Measurements from ENCODE around the gene ZNF569.
"Not testable (repeated sequence)": the region's sequence is repeated elsewhere in the genome, so short reads cannot be mapped to it uniquely, and the experiment has no call there.

Gene ZNF569

DNA sequence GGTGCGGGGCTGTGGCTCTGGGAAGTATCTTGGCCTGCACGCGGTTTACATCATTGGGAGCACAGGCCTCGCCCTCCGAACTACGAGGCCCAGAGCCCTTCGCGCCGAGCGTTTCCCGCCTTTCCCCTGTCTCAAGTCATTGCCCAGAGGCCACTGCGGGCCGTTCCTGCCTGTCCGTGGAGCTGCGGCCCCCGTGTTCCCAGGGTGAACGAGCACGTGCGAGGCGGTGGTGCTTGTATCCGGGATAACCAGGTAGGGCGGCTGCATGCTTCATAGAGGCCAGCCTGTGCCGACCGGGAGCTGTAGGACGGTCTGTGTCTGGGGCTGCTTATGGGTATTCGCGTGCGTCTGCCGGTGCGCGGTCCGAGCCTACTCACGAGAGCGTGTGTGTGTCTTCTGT lies 63.8 kb downstream of the ZNF569 start:
- DNase-seq: no peak

- no peak for DNase-seq
Measured at GRCh38 chr19:37401078-37401477, 66.2 kb downstream of the ZNF569 start.

DNA sequence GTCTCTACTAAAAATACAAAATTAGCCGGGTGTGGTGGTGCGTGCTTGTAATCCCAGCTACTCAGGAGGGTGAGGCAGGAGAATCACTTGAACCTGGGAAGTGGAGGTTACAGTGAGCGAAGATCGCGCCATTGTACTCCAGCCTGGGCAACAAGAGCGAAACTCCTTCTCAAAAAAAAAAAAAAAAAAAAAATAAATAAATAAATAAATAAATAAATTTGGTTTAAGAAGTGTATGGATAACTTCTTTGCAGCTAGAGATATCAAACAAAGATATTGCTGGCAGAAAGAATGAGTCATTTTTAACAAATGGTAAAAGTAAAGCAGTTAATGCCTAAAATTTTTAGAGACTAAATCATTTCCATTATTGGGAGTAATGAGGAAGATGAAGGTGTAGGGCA lies 75.8 kb downstream of the ZNF569 start:
- not testable (repeated sequence) for DNase-seq

DNA sequence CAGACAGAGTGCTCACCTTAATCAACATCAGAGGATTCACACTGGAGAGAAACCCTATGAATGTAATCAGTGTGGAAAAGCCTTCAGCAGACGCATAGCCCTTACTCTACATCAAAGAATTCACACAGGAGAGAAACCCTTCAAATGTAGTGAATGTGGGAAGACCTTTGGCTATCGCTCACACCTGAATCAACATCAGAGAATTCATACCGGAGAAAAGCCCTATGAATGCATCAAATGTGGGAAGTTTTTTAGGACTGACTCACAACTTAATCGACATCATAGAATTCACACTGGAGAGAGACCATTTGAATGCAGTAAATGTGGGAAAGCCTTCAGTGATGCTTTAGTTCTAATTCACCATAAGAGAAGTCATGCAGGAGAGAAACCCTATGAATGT lies 78.0 kb downstream of the ZNF569 start:
- DNase-seq: no peak

DNA sequence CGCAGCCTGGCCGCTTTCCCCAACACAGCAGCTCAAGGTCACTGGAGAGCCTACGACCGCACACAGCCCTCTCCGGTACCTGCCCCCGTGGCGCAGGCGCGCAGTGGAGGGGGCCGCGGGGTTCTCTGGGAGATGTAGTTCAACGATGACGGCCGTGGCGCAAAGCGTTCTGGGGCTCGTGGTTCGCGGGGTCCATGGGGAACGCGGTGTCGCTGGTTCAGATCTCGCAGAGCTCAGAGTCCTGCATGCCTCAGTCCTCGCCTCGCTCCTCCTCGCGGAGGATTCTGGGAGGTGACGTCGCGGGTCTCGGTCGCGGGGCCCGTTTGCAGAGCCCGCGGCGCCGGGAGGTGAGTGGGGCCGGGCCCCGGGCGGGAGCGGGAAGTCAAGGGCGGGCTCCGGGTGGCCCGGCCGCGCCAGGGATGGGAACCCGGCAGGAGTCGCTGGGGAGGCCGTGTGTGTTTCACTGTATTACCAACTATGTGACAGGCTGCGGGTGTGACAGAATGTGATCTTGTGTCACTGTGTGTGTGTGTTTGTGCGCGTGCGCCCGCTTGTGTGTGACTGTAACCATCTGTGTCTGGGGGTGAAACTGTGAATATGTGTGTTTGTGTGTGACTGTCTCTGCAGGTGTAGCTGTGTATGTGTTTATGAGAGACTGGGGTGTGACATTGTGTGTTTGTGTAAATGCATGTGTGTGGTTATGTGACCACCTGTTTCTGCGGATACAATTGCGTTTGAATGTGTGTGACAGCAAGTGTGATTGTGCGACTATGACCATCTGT lies 96.2 kb downstream of the ZNF569 start, which contains the start of gene ZNF527:
Gene ZNF527, plus strand, starts transcription at position 220 of the 782 bp plus-strand sequence. CDS start 3,100 bp downstream, outside the sequence.
- peak; percentile 53 to 99 (median 97) for DNase-seq

DNA sequence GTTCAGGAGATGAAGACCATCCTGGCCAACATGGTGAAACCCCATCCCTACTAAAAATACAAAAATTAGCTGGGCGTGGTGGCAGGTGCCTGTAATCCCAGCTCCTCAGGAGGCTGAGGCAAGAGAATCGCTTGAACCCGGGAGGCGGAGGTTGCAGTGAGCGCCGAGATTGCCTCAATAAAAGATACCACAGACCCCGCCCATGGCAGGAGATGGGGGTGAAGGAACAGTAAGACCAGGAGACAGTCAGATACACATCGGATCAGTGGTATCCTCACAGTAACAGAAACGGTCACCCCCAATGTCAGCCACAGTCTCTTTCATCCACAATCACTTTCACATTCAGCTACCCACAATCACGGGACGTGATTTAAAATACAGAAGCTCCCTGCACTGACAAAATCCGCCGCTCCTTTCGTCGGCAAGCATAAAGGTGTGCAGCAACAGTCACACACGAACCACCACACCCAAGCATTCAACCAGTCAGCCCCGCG lies 96.8 kb downstream of the ZNF569 start:
- DNase-seq: peak in 9 of 56 donors; percentile 7 to 54 (median 31)

GRCh38 chr19:37362733-37363132 lies 104.5 kb downstream of the ZNF569 start:
- DNase-seq: no peak

DNA sequence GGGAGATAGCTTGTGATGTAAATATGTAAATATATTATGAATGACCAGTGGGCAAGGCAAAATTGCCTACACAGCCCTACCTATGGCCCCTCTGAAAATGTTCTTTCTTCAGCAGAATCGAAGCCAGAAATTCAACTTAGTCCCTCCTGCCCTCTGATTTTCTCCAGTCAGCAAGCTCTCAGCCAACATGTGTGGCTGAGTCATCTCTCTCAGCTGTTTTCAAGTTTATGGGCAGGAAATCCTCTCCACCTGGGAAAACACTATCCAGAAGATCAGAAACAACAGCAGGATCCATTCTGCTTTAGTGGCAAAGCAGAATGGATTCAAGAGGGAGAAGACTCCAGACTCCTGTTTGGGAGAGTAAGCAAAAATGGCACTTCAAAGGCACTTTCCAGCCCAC lies 105.2 kb downstream of the ZNF569 start:
- DNase-seq: no peak
